C4-2B (cell line): ENCODE measurements around the gene PRICKLE2.

Source experiments
- ZFX ChIP-seq: fragments of 450-650 bp; IDR thresholded peaks from 2 replicates; pipeline ENCODE4 v1.6.1; 2017
- TF ChIP-seq, protein P1 (sequence below): fragments of 450-650 bp; conservative IDR thresholded peaks from 2 replicates; pipeline ENCODE4 v1.5.1; 2017; ENCODE audit warnings: mild to moderate bottlenecking

DNA sequence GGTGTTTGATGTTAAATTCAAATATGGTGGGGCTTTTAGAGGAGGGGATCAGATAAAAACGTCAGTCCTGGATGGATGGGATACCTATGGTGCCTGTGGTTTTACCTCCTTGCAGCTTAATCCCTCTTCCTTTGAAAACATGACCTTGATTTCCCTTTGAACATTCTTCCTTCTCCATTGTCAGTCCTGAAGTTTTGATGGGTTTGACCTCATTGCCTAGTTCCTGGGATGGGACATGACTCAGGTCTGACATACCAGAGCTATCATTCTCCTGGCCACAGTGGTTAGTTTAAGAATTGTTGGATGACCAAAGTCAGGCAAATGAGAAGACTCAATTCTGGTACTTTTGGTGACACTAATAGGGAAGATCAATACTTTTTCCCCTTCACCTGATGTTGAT, 87.2 kb downstream of the PRICKLE2 start:
- TF ChIP-seq, protein P1, sequence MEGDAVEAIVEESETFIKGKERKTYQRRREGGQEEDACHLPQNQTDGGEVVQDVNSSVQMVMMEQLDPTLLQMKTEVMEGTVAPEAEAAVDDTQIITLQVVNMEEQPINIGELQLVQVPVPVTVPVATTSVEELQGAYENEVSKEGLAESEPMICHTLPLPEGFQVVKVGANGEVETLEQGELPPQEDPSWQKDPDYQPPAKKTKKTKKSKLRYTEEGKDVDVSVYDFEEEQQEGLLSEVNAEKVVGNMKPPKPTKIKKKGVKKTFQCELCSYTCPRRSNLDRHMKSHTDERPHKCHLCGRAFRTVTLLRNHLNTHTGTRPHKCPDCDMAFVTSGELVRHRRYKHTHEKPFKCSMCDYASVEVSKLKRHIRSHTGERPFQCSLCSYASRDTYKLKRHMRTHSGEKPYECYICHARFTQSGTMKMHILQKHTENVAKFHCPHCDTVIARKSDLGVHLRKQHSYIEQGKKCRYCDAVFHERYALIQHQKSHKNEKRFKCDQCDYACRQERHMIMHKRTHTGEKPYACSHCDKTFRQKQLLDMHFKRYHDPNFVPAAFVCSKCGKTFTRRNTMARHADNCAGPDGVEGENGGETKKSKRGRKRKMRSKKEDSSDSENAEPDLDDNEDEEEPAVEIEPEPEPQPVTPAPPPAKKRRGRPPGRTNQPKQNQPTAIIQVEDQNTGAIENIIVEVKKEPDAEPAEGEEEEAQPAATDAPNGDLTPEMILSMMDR: no peak
- no peak for TF ChIP-seq ZFX
